ENCODE results near the gene PHLDB1. TPM values are rescaled to one million over a fixed set of nuclear protein-coding genes. Genes with fewer than 3 reads are reported as not detected.

PHLDB1 gene
- total RNA-seq, 1 experiment from 2014 or later, result 36.2 TPM

DNA sequence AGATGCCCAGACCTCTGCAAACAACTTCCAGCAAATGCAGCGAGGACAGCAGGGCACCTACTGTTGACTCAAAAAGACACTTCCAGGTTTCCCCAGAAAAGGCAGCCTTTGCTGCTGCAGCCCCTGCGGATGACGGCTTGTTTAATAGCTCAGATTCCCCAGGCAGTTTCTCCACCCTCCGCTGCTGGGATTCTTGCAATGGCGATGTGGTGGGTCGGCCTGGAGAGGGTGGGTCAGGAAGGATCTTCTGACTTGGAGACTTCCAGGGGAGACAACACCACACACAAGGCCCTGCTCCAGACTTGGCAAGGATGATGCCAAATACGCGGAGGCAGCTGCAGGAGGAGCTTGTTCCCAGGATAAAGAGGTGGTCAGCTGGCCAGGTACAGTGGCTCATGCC, 89.9 kb downstream of the PHLDB1 start:
- intact Hi-C loops (cut with micrococcal nuclease), result loop anchor here (10.0 kb wide), 1 partner anchor 543 kb away; the partner anchor contains the start of gene SCN4B
- H3K4me2 ChIP-seq (ENCODE audit: low read length), result no peak overlapping the region
- H3K36me3 ChIP-seq (ENCODE audit: control insufficient read depth in 1 of 2, insufficient read depth in 2 of 2, low read length in 2 of 2), result no peaks in the 10 kb centered on the region

More for the DNA sequence above, 89.9 kb downstream of the PHLDB1 start:
- ChIA-PET CTCF (interaction anchor here (0.5 to 2.7 kb wide), 2 partner anchors 8 to 829 kb away, joined by 3 to 13 read pairs; no protein-coding TSS in a partner anchor), RAD21 (ENCODE audit: low non-redundant PET in 1 of 2, low total read pairs in 2 of 2, uncharacterized antibody in 2 of 2, unreplicated experiment in 2 of 2) (no interaction called here), POLR2A (no interaction called here)
- H3K79me2 ChIP-seq (ENCODE audit: insufficient read depth, low read length), result no peaks in the 10 kb centered on the region
- no peak overlapping the region for H2AFZ ChIP-seq (ENCODE audit: low read depth, low read length, poor library complexity, severe bottlenecking)
- H3K9me3 ChIP-seq (ENCODE audit: control insufficient read depth in 1 of 2, insufficient read depth in 1 of 2, low read depth in 1 of 2, low read length in 2 of 2), result no peaks in the 10 kb centered on the region
- H3K9ac ChIP-seq (ENCODE audit: low read length), result no peak overlapping the region
- DNase-seq (ENCODE audit: low read depth, low spot score), result no peak
- no peaks in the 10 kb centered on the region for H3K9me2 ChIP-seq (ENCODE audit: insufficient read depth)
- no TSS peak for BruUV-seq (replicated peaks)
- H4K20me1 ChIP-seq (ENCODE audit: insufficient read depth), result no peaks in the 10 kb centered on the region
- no peak for ATAC-seq
- no peak for TF ChIP-seq ZFX (IDR thresholded peaks at IDR 0.05)
- no peak for TF ChIP-seq ATF3 (IDR thresholded peaks at IDR 0.05)
- TF ChIP-seq, protein P1, sequence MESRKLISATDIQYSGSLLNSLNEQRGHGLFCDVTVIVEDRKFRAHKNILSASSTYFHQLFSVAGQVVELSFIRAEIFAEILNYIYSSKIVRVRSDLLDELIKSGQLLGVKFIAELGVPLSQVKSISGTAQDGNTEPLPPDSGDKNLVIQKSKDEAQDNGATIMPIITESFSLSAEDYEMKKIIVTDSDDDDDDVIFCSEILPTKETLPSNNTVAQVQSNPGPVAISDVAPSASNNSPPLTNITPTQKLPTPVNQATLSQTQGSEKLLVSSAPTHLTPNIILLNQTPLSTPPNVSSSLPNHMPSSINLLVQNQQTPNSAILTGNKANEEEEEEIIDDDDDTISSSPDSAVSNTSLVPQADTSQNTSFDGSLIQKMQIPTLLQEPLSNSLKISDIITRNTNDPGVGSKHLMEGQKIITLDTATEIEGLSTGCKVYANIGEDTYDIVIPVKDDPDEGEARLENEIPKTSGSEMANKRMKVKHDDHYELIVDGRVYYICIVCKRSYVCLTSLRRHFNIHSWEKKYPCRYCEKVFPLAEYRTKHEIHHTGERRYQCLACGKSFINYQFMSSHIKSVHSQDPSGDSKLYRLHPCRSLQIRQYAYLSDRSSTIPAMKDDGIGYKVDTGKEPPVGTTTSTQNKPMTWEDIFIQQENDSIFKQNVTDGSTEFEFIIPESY (IDR thresholded peaks at IDR 0.05; ENCODE audit: extremely low read depth, insufficient replicate concordance, low read length), result no peak
- no peak for TF ChIP-seq POLR2AphosphoS5 (IDR thresholded peaks at IDR 0.05; ENCODE audit: low read depth, low read length)
- TF ChIP-seq EZH2 (IDR thresholded peaks at IDR 0.05), result no peak
- no peak for TF ChIP-seq CEBPB (IDR thresholded peaks at IDR 0.05; ENCODE audit: low read depth)
- TF ChIP-seq EGR1 (IDR thresholded peaks at IDR 0.05; ENCODE audit: low read depth), result no peak
- TF ChIP-seq YY1 (IDR thresholded peaks at IDR 0.05; ENCODE audit: extremely low read depth, insufficient replicate concordance, low read depth, low read length), result no peak
- TF ChIP-seq, protein P2, sequence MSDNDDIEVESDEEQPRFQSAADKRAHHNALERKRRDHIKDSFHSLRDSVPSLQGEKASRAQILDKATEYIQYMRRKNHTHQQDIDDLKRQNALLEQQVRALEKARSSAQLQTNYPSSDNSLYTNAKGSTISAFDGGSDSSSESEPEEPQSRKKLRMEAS (IDR thresholded peaks at IDR 0.05), result no peak
- TF ChIP-seq SIN3A (IDR thresholded peaks at IDR 0.05; ENCODE audit: low read depth), result no peak
- no peak for TF ChIP-seq JUND (IDR thresholded peaks at IDR 0.05)
- no peak for TF ChIP-seq RAD21 (IDR thresholded peaks at IDR 0.05; ENCODE audit: low read depth)
- no peak for TF ChIP-seq FOSL1 (IDR thresholded peaks at IDR 0.05; ENCODE audit: low read depth)
- TF ChIP-seq EZH2phosphoT487 (IDR thresholded peaks at IDR 0.05; ENCODE audit: borderline replicate concordance), result no peak
- TF ChIP-seq SP1 (IDR thresholded peaks at IDR 0.05; ENCODE audit: low read depth), result no peak
- no peak for TF ChIP-seq POLR2A (IDR thresholded peaks at IDR 0.05; ENCODE audit: borderline replicate concordance, extremely low read depth, insufficient read depth, insufficient read length)
- no peak for TF ChIP-seq SRF (IDR thresholded peaks at IDR 0.05; ENCODE audit: low read depth)
- no peak for TF ChIP-seq CTCF (IDR thresholded peaks at IDR 0.05 in 2 of 3, conservative IDR thresholded peaks at IDR 0.05 in 1 of 3; ENCODE audit: borderline replicate concordance in 1 of 3, insufficient read depth in 1 of 3, low read depth in 2 of 3, low read length in 2 of 3)
- no peak for TF ChIP-seq TCF7L2 (IDR thresholded peaks at IDR 0.05; ENCODE audit: borderline replicate concordance, extremely low read depth, insufficient read depth, insufficient read length)
- no peak for TF ChIP-seq ELF1 (IDR thresholded peaks at IDR 0.05; ENCODE audit: borderline replicate concordance, low read depth)
- peaks cover 0 to 18% of the 10 kb centered on the region in 2 experiments; a peak in 2 of 4 replicates for H3K4me1 ChIP-seq (ENCODE audit: control insufficient read depth in 1 of 2, insufficient read depth in 2 of 2, low read length in 2 of 2)
- H3K27me3 ChIP-seq (ENCODE audit: insufficient read depth, low read length), result no peaks in the 10 kb centered on the region
- no peak overlapping the region for H3K27ac ChIP-seq (ENCODE audit: low read depth, low read length)
- no peak overlapping the region for H3K4me3 ChIP-seq (replicated peaks in 1 of 2; ENCODE audit: low read depth in 1 of 2, low read length in 2 of 2)

Measured in HCT116 (cell line).